Colonic mucosa (tissue), 4 donors: ENCODE data around the gene DLX3. TPM values are rescaled to one million over a fixed set of nuclear protein-coding genes. Genes with fewer than 3 reads are reported as not detected.
A peak's percentile ranks its signal among the peaks of the same experiment; 100 is the strongest.

Source experiments
- DNase-seq: peaks from one replicate; pipeline ENCODE4 v3.0.0-alpha.2; 2020
- H3K27ac ChIP-seq: fragments of 200-600 bp; one replicate; pipeline ENCODE4 v1.8.0; 2021
- H3K27me3 ChIP-seq: fragments of 200-600 bp; one replicate; pipeline ENCODE4 v1.8.0; 2021
- H3K36me3 ChIP-seq: fragments of 200-600 bp; one replicate; pipeline ENCODE4 v1.8.0; 2021
- H3K4me1 ChIP-seq: fragments of 200-600 bp; one replicate; pipeline ENCODE4 v1.8.0; 2021; ENCODE audit warnings: mild to moderate bottlenecking
- H3K4me3 ChIP-seq: fragments of 200-600 bp; one replicate; pipeline ENCODE4 v1.8.0; 2021
- H3K9ac ChIP-seq, 2 donors: one replicate each; pipeline ENCODE4 v1.7.0; 2013; ENCODE audit warnings: control low read depth in 2 of 2, low read depth in 2 of 2, low read length in 2 of 2
- H3K9me3 ChIP-seq: fragments of 200-600 bp; one replicate; pipeline ENCODE4 v1.8.0; 2021
- CTCF ChIP-seq: fragments of 200-600 bp; IDR thresholded peaks from one replicate; pipeline ENCODE4 v1.8.0; 2022; ENCODE audit warnings: antibody characterized with exemption, mild to moderate bottlenecking
- intact Hi-C: fragments of 100-400 bp; cut with DNase I; formaldehyde crosslinking; loops from one replicate; pipeline ENCODE4 v1.14.1; 2022
- total RNA-seq, 2 donors: library from RNA; stranded (reverse); fragmentation: NEBNext Ultra II Directional in 1 of 2; extraction: Animal tissue kit (Norgen Biotek cat#: 25700) in 1 of 2; gene quantifications; one replicate each; pipeline ENCODE4 v1.2.1, GENCODE V29; 2021
- donor health status: healthy.
- donor health status: DM: no; HTN: no; CAD: no.
- donor health status: DM: no; HTN: no; CAD: no.

DLX3 gene
- total RNA-seq, 2 donors from 2014 or later, result 0.21 TPM; not detected in 1

DNA sequence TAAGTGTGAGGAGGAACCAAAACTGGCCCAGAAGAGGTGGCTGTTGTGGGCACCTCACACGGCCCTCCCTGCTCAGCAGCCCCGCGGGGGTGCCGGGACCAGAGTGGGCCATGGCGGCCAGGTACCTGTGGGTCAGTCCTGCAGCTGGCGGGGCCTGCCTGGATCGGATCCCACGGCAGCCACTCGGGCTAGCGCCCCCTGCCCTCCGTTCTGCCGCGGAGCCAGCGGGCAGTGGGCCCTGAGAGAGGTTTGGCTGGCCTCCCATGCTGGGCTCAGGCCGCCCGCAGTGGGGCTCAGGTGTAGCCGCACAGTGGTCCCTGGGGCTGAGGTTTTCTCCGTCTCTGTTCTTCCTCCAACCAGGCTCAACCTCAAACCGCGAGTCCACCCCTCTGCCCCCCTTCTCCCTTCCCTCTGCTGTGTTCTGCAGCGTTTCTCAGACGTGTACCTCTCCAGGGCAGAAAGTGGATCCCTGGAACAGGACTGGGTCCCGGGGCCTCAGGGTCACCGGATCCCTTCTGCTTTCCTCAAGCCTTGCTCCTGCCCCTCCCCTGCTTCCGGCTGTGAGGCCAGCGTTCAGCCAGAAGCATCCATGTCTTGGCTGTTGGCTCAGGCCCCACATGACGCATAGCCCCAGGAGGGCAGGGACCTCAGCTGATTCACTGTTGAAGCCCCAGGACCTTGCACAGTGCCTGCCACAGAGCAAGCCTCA, 32.3 kb upstream of the DLX3 start:
- peak overlapping the region in 1 of 2 donors; percentile 30 for H3K9ac ChIP-seq
- H3K27me3 ChIP-seq, result no peaks in the 10 kb centered on the region
- H3K9me3 ChIP-seq, result no peaks in the 10 kb centered on the region
- no peaks in the 10 kb centered on the region for H3K36me3 ChIP-seq
- H3K4me3 ChIP-seq, result no peak overlapping the region
- intact Hi-C loops, result loop anchor here (2.0 to 5.0 kb wide), 2 partner anchors 50 to 59 kb away; no protein-coding TSS in a partner anchor
- peak; percentile 56 for DNase-seq
- no peak overlapping the region for H3K27ac ChIP-seq
- peak; percentile 24 for TF ChIP-seq CTCF
- no peaks in the 10 kb centered on the region for H3K4me1 ChIP-seq

DNA sequence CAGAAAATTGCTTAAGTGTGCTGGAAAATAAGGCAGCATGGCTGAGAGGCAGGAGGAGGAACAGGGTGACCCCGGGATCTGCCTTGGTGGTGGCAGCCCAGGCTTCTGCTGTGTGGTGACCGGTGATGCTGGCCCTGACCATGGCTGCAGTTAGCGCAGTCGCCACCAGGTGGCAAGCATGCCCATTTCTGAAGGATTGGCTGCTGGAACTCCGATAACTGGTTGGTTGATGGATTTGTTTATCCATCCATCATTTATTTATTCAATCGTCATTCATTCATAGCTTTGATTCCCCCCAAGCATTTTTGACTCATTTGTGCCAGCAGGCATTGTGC, 31.8 kb upstream of the DLX3 start:
- Histone ChIP-seq H3K27me3 (no peaks in the 10 kb centered on the region), H3K9ac (no peak overlapping the region), H3K4me1 (no peaks in the 10 kb centered on the region), H3K27ac (no peak overlapping the region), H3K9me3 (no peaks in the 10 kb centered on the region), H3K36me3 (no peaks in the 10 kb centered on the region), H3K4me3 (no peak overlapping the region)
- DNase-seq, result peak; percentile 91
- intact Hi-C loops, result loop anchor here (2.0 to 5.0 kb wide), 2 partner anchors 50 to 60 kb away; no protein-coding TSS in a partner anchor
- peak; percentile 99 for TF ChIP-seq CTCF

DNA sequence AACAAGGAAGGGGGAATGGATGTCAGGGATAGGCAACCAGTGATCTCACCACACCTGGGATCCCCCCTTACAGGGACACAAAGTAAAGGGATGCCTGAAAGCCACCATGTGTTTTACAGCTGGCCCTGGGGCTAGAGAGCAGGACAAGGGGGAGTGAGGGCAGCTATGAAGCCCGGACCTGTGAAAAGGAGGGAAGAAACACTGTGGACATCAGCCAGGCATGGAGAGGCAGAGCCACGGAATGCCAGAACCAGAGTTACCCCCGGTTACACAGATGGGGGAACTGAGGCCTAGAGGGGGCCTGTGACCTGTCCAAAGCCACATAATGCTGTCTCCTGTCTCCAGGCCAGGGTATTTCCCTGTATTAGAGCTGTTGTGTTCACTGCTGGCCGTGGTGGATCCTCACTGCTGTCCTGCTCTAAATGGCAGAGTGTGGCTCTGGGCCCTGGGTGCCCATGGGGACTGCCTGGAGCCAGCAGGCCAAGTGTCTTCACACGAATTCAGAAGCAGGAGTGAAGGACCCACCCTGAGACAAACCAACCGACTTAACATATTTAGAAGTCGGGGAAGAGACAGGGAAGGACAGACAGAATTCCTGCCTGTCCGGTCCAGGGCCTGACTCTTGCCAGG, 31.1 kb upstream of the DLX3 start:
- no peak for TF ChIP-seq CTCF
- no peak overlapping the region for H3K9ac ChIP-seq

GRCh38 chr17:50024808-50025207, 29.8 kb upstream of the DLX3 start:
- intact Hi-C loops, result loop anchor here (5.0 kb wide), 1 partner anchor 52 kb away; no protein-coding TSS in a partner anchor
- TF ChIP-seq CTCF, result no peak

More for the DNA sequence above, 31.1 kb upstream of the DLX3 start:
- H3K27ac ChIP-seq, result no peak overlapping the region
- H3K9me3 ChIP-seq, result no peaks in the 10 kb centered on the region
- H3K4me1 ChIP-seq, result no peaks in the 10 kb centered on the region
- H3K27me3 ChIP-seq, result no peaks in the 10 kb centered on the region
- no peak overlapping the region for H3K4me3 ChIP-seq
- no peaks in the 10 kb centered on the region for H3K36me3 ChIP-seq
- intact Hi-C loops, result loop anchor here (2.0 to 5.0 kb wide), 2 partner anchors 51 to 61 kb away; no protein-coding TSS in a partner anchor
- DNase-seq, result no peak

DNA sequence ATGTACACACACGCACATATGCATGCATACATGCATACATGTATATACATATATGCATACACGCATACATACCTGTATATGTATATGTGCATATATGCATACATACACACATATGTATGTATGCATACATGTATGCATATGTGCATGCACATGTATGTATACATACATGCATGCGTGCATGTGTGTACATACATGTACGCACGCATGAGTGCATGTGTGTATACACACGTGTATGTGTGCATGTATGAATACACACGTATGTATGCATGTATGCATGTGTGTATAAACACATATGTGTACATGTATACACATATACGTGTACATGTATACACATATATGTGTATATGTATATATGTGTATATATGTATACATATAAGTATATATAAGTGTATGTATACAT, 28.5 kb upstream of the DLX3 start:
- intact Hi-C loops, result no loop called here
- H3K4me3 ChIP-seq, result no peak overlapping the region
- H3K36me3 ChIP-seq, result no peaks in the 10 kb centered on the region
- no peak overlapping the region for H3K27ac ChIP-seq
- H3K9ac ChIP-seq, result no peak overlapping the region
- no peaks in the 10 kb centered on the region for H3K9me3 ChIP-seq
- H3K27me3 ChIP-seq, result no peaks in the 10 kb centered on the region
- no peak for DNase-seq
- TF ChIP-seq CTCF, result no peak
- H3K4me1 ChIP-seq, result no peaks in the 10 kb centered on the region

More at GRCh38 chr17:50024808-50025207, 29.8 kb upstream of the DLX3 start:
- Histone ChIP-seq H3K4me3 (no peak overlapping the region), H3K9me3 (no peaks in the 10 kb centered on the region), H3K36me3 (no peaks in the 10 kb centered on the region), H3K9ac (no peak overlapping the region), H3K4me1 (no peaks in the 10 kb centered on the region), H3K27me3 (no peaks in the 10 kb centered on the region), H3K27ac (no peak overlapping the region)
- no peak for DNase-seq
